Transverse colon (tissue), 3 donors: ENCODE measurements around the gene UBAC2.

ENCODE experiments used
- EP300 ChIP-seq: sonication (generic); formaldehyde crosslinking; IDR thresholded peaks from one replicate; pipeline ENCODE4 v1.6.1; 2017; ENCODE audit warnings: antibody characterized with exemption, low read depth
- TF ChIP-seq, protein P1 (sequence below), 5 experiments: fragments of 200-600 bp in 3 of 5; fragments of 450-650 bp in 2 of 5; sonication (generic) in 3 of 5; IDR thresholded peaks; 1 replicate in 2 of 5; 2 replicates in 3 of 5; pipeline ENCODE4 v1.5.1; 2016 to 2017; ENCODE audit warnings: antibody characterized with exemption in 5 of 5, inconsistent platforms in 3 of 5, mild to moderate bottlenecking in 2 of 5, moderate library complexity in 1 of 5

DNA sequence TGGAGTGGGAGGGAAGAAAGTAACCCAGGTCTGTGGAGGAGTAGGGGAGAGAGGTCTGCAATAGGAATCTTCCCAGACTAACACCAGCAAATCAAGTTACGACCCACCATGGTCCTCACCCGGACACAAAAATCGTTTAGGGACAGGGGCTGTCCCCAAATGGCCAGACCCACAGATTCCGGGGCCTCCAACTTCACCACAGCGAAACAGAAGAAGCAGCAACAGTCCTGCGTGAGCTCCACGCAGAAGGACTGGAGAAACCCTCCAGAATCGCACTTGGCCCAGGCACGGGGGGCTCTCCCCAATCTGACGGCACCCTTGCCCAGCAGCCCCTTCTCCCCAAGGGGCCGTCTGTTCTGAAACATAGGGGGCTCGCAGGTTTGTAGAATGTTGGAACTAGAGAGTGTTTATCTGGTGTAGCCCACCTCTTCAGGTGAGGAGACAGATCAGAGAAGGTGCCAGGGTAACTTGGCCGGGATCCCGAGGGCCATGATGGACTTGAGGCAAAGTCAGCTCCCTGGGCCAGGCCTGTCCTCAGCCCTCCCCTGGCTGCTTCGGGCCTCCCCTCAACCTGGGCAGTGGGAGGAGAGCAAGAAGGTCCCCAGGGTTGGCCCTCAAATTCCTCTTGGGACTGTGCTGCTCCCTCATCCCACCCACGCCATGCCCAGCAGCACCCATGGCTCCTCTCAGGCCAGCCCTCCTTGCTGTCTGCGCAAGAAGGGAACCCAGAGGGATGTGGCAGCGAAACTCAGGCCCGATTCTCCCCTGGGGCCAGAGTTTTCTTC lies 189.1 kb downstream of the UBAC2 start:
- TF ChIP-seq, protein P1, sequence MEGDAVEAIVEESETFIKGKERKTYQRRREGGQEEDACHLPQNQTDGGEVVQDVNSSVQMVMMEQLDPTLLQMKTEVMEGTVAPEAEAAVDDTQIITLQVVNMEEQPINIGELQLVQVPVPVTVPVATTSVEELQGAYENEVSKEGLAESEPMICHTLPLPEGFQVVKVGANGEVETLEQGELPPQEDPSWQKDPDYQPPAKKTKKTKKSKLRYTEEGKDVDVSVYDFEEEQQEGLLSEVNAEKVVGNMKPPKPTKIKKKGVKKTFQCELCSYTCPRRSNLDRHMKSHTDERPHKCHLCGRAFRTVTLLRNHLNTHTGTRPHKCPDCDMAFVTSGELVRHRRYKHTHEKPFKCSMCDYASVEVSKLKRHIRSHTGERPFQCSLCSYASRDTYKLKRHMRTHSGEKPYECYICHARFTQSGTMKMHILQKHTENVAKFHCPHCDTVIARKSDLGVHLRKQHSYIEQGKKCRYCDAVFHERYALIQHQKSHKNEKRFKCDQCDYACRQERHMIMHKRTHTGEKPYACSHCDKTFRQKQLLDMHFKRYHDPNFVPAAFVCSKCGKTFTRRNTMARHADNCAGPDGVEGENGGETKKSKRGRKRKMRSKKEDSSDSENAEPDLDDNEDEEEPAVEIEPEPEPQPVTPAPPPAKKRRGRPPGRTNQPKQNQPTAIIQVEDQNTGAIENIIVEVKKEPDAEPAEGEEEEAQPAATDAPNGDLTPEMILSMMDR (IDR thresholded peaks at IDR 0.05), result no peak
- no peak for TF ChIP-seq EP300
